ENCODE results near the gene HRH2. TPM values are rescaled to one million over a fixed set of nuclear protein-coding genes. Genes with fewer than 3 reads are reported as not detected.

Gene HRH2
- total and polyA plus RNA-seq, 9 of the 15 experiments (the other 6 are each of a cell fraction or from before 2014, with no cell fraction given), result 0.04 TPM; not detected in 8

GRCh38 chr5:175750511-175750931, 92.7 kb downstream of the HRH2 start (continued):
- no peak for TF ChIP-seq TEAD4 (IDR thresholded peaks at IDR 0.05; ENCODE audit: low read length)
- no peak for TF ChIP-seq TEAD4 (CRISPR knock-in tag; IDR thresholded peaks at IDR 0.05; ENCODE audit: borderline replicate concordance)
- no peak for TF ChIP-seq ATF6 (CRISPR knock-in tag; IDR thresholded peaks at IDR 0.05)
- TF ChIP-seq ZNF507 (tag; conservative IDR thresholded peaks at IDR 0.05), result no peak
- no peak for TF ChIP-seq PTBP1 (IDR thresholded peaks at IDR 0.05; ENCODE audit: low read depth, low read length)

GRCh38 chr5:175751369-175751768, 93.5 kb downstream of the HRH2 start:
- Histone ChIP-seq H3K9ac (ENCODE audit: insufficient read depth in 1 of 2, low read depth in 2 of 2, low read length in 2 of 2) (no peak overlapping the region), H3K4me2 (ENCODE audit: insufficient read depth, low read length) (no peak overlapping the region), H3K4me1 (replicated peaks in 1 of 2; ENCODE audit: control insufficient read depth in 2 of 2, insufficient read depth in 2 of 2, low read length in 2 of 2) (no peaks in the 10 kb centered on the region), H3K4me3 (no peak overlapping the region), H3K27ac (ENCODE audit: extremely low read depth, low read depth, low read length) (no peak overlapping the region), H3K36me3 (ENCODE audit: control insufficient read depth, insufficient read depth, low read length) (no peaks in the 10 kb centered on the region), H3K27me3 (ENCODE audit: control insufficient read depth in 2 of 2, insufficient read depth in 2 of 2, low read length in 2 of 2) (peaks cover 5 to 28% of the 10 kb centered on the region in 2 experiments), H3K79me2 (ENCODE audit: control insufficient read depth, insufficient read depth, low read length) (no peaks in the 10 kb centered on the region), H3K9me1 (ENCODE audit: control insufficient read depth, insufficient read depth, low read length) (no peaks in the 10 kb centered on the region), H2AFZ (ENCODE audit: low read depth, low read length) (no peak overlapping the region), H4K20me1 (replicated peaks; ENCODE audit: control insufficient read depth, insufficient read depth, low read length) (no peaks in the 10 kb centered on the region; the same call in 1 of the 2 replicates), H3K9me3 (replicated peaks; ENCODE audit: control insufficient read depth, insufficient read depth, low read depth, low read length) (no peaks in the 10 kb centered on the region)
- BruUV-seq (replicated peaks), result no TSS peak
- DNase-seq (ENCODE audit: extremely low read depth in 1 of 4, low spot score in 3 of 4), result no peak
- no peak for FAIRE-seq
- no peak for ATAC-seq
- POLR2A ChIA-PET, result no interaction called here
- TF ChIP-seq CBX3 (IDR thresholded peaks at IDR 0.05; ENCODE audit: borderline replicate concordance in 1 of 2, low read length in 2 of 2) (no peak), USF1 (CRISPR knock-in tag; IDR thresholded peaks at IDR 0.05) (peak; percentile 25; the same call in 1 of the 2 replicates), SRSF3 (IDR thresholded peaks at IDR 0.05; ENCODE audit: insufficient read depth, low read length) (no peak), SMARCA5 (IDR thresholded peaks at IDR 0.05) (no peak), MAZ (CRISPR knock-in tag; conservative IDR thresholded peaks at IDR 0.05 in 1 of 2, IDR thresholded peaks at IDR 0.05 in 1 of 2) (no peak), USF2 (CRISPR knock-in tag; IDR thresholded peaks at IDR 0.05) (peak; percentile 39), STAT5B (CRISPR knock-in tag; IDR thresholded peaks at IDR 0.05) (no peak), NCOA1 (IDR thresholded peaks at IDR 0.05; ENCODE audit: low read depth) (no peak), EHMT2 (IDR thresholded peaks at IDR 0.05) (no peak), ZNF445 (CRISPR knock-in tag; IDR thresholded peaks at IDR 0.05; ENCODE audit: low read depth) (no peak), NFYB (IDR thresholded peaks at IDR 0.05; ENCODE audit: extremely low read depth, insufficient read length) (peak; percentile 17), TAL1 (IDR thresholded peaks at IDR 0.05) (no peak)
- WGBS (ENCODE audit: insufficient coverage, low coverage, missing lambda C conversion rate), result 0% methylated on average over 5 of the region's 5 CpGs
- intact Hi-C loops (cut with micrococcal nuclease) (no loop called here), in situ Hi-C loops (cut with MboI) (no loop called here)
- CTCF ChIA-PET (ENCODE audit: low intra/inter-chr PET ratio), result no interaction called here
